Lower leg skin (tissue), 4 donors: ENCODE measurements around the gene MAN1A1. TPM values are rescaled to one million over a fixed set of nuclear protein-coding genes. Genes with fewer than 3 reads are reported as not detected.

Experiments
- DNase-seq, 2 donors: peaks; one replicate each; pipeline ENCODE4 v3.0.0-alpha.2; 2019; ENCODE audit warnings: low spot score in 2 of 2
- H3K4me3 ChIP-seq: fragments of 200-600 bp; sonication (generic); 2 replicates; pipeline ENCODE4 v1.5.1; 2017; ENCODE audit warnings: mild to moderate bottlenecking, low read depth; ENCODE audit not compliant: poor library complexity, severe bottlenecking
- POLR2A ChIP-seq, 2 donors: fragments of 450-650 bp; IDR thresholded peaks; one replicate each; pipeline ENCODE4 v1.6.1; 2016 to 2017; ENCODE audit warnings: antibody characterized with exemption in 2 of 2, mild to moderate bottlenecking in 1 of 2, moderate library complexity in 1 of 2
- WGBS, 2 donors: methylation state at CpG; one replicate each; pipeline ENCODE4 v1.1.5; 2018; 5-methylcytosine and 5-hydroxymethylcytosine counted together
- intact Hi-C: fragments of 100-400 bp; cut with DNase I; formaldehyde crosslinking; loops from one replicate; pipeline ENCODE4 v1.15.0; 2023; ENCODE audit warnings: low total_unique reads
- total RNA-seq, 4 donors: library from RNA; depleted of rRNA; stranded (reverse); fragments of >200 nt; gene quantifications; one replicate each; pipeline ENCODE4 v1.1.0, GENCODE V29; 2016
- TF ChIP-seq, protein P1 (sequence below), 3 donors: fragments of 450-650 bp; IDR thresholded peaks; one replicate each; pipeline ENCODE4 v1.5.1; 2016; ENCODE audit warnings: antibody characterized with exemption in 3 of 3, mild to moderate bottlenecking in 3 of 3, moderate library complexity in 2 of 3

Gene MAN1A1
- total RNA-seq, 4 donors from 2014 or later: 33.5 to 85.7 (median 37.1) TPM

DNA sequence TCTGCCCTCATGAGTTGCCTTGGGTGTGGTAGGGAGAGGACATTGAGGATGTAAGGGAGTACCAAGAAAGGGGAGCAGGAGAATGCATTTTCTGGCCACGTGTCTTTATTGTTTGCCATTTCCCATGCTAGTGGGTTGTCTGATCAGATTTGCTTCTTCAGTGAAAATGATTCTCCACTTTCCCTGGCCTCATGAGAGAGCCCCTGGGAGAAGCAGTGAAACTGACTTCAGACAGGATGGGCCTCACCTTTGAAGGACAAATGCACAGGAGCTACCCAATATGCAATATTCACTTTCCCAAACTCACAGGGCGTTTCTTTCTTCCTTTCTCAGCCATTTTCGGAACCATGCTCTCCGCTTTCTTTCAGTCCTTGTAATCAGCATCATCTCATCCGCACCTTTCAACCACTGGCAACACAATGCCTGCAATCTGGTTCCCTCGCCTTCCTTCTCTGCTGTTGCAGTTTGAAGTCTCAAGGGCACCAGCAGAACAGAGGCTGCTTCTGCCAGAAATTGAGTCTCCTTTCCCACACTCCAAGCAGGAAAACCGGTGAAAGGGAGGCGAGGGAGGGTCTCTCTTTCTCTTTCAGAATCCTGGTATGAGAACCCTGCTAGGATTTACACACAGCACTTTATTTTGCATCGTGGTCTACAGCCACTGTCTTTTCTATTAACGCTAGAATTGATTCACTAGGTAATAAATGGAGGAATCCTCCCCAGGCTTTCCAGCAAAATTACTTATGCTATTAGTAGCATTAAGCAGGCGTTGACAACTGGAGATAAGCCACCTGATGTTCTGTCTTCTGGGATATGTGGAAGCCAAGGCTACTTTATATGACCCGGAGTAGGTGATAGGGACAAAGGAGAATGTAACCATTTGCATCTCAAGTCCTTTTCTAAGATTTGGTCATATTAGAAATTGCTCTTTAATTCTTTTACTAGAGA lies 209.1 kb downstream of the MAN1A1 start:
- intact Hi-C loops: no loop called here
- no peak overlapping the region for H3K4me3 ChIP-seq
- WGBS, 2 donors: 91 to 93% methylated on average over 12 of the region's 12 CpGs
- peak in 1 of 2 donors; percentile 32 for DNase-seq
- TF ChIP-seq, protein P1, sequence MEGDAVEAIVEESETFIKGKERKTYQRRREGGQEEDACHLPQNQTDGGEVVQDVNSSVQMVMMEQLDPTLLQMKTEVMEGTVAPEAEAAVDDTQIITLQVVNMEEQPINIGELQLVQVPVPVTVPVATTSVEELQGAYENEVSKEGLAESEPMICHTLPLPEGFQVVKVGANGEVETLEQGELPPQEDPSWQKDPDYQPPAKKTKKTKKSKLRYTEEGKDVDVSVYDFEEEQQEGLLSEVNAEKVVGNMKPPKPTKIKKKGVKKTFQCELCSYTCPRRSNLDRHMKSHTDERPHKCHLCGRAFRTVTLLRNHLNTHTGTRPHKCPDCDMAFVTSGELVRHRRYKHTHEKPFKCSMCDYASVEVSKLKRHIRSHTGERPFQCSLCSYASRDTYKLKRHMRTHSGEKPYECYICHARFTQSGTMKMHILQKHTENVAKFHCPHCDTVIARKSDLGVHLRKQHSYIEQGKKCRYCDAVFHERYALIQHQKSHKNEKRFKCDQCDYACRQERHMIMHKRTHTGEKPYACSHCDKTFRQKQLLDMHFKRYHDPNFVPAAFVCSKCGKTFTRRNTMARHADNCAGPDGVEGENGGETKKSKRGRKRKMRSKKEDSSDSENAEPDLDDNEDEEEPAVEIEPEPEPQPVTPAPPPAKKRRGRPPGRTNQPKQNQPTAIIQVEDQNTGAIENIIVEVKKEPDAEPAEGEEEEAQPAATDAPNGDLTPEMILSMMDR (IDR thresholded peaks at IDR 0.05): no peak
- no peak for TF ChIP-seq POLR2A (IDR thresholded peaks at IDR 0.05)

DNA sequence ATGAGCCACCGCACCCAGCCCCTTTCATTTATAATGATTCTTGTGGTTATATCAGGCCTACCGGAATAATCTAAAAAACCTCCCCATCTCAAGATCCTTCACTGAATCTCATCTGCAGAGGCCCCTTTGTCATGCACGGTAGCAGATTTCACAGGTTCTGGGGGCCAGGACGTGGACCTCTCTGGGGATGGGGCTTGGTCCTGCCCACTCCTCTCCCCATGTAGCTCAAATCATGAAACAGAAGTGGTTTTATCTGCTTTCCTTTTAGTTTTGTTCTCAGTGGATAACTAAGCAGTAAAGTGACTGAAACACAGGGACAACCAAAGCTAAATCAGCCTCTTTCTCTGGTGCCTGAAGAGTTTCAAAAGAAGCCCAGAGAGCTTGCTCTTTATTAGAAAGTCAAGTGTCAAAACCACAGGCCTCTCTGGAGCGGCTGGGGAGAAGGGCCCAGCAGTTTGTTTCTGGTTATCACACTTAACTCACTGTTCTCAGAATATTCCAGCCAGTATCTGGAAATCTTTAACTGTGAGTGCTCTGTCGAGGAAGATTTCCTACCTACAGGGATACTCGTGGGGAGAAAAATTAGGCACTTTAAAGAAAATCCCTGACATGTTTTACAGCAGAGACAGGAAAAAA lies 210.5 kb downstream of the MAN1A1 start:
- intact Hi-C loops: no loop called here
- no peak for TF ChIP-seq POLR2A (IDR thresholded peaks at IDR 0.05)
- TF ChIP-seq, protein P1 (IDR thresholded peaks at IDR 0.05): no peak
- H3K4me3 ChIP-seq: no peak overlapping the region
- 67 to 76% methylated on average over 7 of the region's 7 CpGs for WGBS, 2 donors
- peak in 1 of 2 donors; percentile 65 for DNase-seq

DNA sequence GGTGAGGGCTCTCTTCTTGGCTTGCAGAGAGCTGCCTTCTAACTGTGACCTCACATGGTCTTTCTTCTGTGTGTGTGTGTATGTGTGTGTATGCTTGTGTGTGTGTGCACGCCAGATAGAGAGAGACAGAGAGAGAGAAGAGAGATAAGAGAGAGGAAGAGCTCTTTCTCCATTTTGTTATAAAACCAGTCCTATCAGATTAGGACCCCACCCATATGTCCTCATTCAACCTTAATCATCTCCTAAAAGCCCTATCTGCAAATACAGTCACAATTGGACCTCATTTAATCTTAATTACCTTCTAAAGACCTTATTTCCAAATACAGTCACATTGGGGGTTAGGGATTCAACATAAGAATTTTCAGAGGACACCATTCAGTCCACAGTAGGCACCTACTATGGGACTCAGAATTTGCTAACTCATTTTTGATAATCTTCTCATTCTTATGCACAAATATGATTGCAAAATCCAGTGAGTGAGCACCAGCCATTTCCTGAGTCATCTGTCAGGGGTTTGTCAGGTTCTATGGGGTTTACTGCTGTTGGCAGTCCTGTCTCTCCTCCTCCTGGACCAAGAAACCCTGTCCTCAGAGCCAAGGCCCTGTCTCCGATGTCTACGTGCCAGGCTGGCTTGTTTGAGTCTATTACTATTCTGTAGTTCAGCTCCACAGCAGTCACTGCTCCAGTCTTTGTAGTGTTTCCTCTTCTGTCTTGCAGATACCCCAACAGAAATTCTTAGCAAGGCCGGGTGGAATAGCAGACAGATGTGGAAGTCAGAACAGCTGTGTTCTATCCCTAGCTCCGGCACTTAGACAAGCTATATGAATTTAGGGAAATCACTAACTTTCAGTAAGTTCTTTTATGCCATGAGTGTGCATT lies 212.1 kb downstream of the MAN1A1 start:
- WGBS, 2 donors: 40 to 53% methylated on average over 5 of the region's 5 CpGs
- no peak overlapping the region for H3K4me3 ChIP-seq
- TF ChIP-seq, protein P1 (IDR thresholded peaks at IDR 0.05): no peak
- no peak for TF ChIP-seq POLR2A (IDR thresholded peaks at IDR 0.05)
- peak; percentile 49 to 86 for DNase-seq
- intact Hi-C loops: no loop called here

DNA sequence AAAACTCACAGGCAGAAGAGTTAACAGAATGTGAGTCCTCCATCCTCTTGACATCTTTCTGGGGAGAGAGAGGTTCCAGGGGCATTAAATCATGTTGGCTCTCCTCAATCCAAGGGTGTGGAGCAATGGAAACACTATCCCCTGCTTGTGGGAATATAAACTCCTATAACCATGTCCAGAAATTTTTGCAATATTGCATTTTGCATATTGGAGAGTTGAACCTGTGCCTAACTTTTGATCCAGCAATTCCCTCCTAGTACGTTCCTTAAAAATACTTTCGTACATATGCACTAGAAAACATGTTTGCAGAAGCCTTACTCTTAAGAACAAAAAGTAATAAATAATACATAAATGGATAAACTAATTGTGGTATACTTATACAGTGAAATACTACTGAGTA lies 214.8 kb downstream of the MAN1A1 start:
- TF ChIP-seq, protein P1 (IDR thresholded peaks at IDR 0.05): no peak
- TF ChIP-seq POLR2A (IDR thresholded peaks at IDR 0.05): no peak
- DNase-seq: no peak
- no peak overlapping the region for H3K4me3 ChIP-seq
- whole genome bisulfite sequencing, 2 donors: 80 to 88% methylated on average over 2 of the region's 2 CpGs
- intact Hi-C loops: no loop called here

DNA sequence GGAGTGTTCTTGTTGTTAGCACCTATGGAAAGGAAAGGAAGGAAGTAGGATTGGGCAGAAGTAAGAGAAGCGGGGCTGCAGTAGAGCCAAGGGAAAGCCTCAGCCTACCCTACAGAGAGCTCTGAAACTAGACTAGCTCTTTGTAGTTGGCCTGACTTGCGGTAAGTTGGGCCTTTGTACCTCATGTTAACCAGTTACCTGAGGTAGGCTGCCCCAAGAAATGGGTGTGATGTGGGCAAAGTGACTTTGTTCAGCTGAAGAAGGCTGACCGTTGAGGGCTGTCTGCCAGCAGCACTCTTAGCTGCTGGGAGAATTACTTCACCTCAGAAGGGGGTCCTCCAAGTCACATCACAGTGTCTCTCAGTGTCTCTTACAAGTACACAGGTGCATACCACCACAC lies 216.2 kb downstream of the MAN1A1 start:
- DNase-seq: peak in 1 of 2 donors; percentile 68
- no peak overlapping the region for H3K4me3 ChIP-seq
- TF ChIP-seq POLR2A (IDR thresholded peaks at IDR 0.05): no peak
- TF ChIP-seq, protein P1 (IDR thresholded peaks at IDR 0.05): no peak
- intact Hi-C loops: no loop called here
- WGBS, 2 donors: 95 to 97% methylated on average over 3 of the region's 3 CpGs
